ENCODE measurements around the gene FAM50A. TPM values are rescaled to one million over a fixed set of nuclear protein-coding genes. Genes with fewer than 3 reads are reported as not detected.

FAM50A gene
- total and polyA plus RNA-seq, 2 of the 4 experiments (the other 2 are of a cell fraction) = 46.4 to 119 TPM

- TF ChIP-seq SMC3 (IDR thresholded peaks at IDR 0.05; ENCODE audit: low read depth, low read length) (no peak), CHD1 (IDR thresholded peaks at IDR 0.05; ENCODE audit: low read depth, low read length) (no peak)
Observed at GRCh38 chrX:154484255-154485149, 40.6 kb downstream of the FAM50A start (continued).
